Pancreas (tissue), 10 donors: Measurements from ENCODE around the gene COL3A1. TPM values are rescaled to one million over a fixed set of nuclear protein-coding genes. Genes with fewer than 3 reads are reported as not detected.

ENCODE experiments used
- ATAC-seq, 4 donors: fragments of 200-7000 bp; cut with Tn5 transposase; one replicate each; pipeline versions ENCODE4 v1.8.0 to v1.9.1; 2020; ENCODE audit warnings: mild to moderate bottlenecking in 4 of 4, moderate library complexity in 4 of 4
- DNase-seq, 6 donors: peaks; one replicate each; pipeline ENCODE4 v3.0.0-alpha.2; 2020
- FAIRE-seq: peaks from 2 replicates; lab custom pipeline; 2012; peaks lifted over from hg19 to GRCh38; lab: Jason Lieb, UNC
- H3K27ac ChIP-seq, 4 donors: fragments of 200-600 bp; sonication (generic); 1 replicate in 3 of 4; 2 replicates in 1 of 4; pipeline versions ENCODE4 v1.5.0 to v1.8.0; 2020
- H3K27me3 ChIP-seq, 4 donors: fragments of 200-600 bp; one replicate each; pipeline ENCODE4 v1.8.0; 2021
- H3K36me3 ChIP-seq, 3 donors: fragments of 200-600 bp; sonication (generic) in 1 of 3; one replicate each; pipeline versions ENCODE4 v1.5.0 to v1.8.0; 2020 to 2021
- H3K4me1 ChIP-seq, 3 donors: fragments of 200-600 bp; one replicate each; pipeline ENCODE4 v1.8.0; 2021
- H3K4me3 ChIP-seq, 4 donors: fragments of 200-600 bp; sonication (generic) in 2 of 4; one replicate each; pipeline versions ENCODE4 v1.5.0 to v1.8.0; 2020 to 2021
- H3K9me3 ChIP-seq, 4 donors: fragments of 200-600 bp; one replicate each; pipeline ENCODE4 v1.8.0; 2021
- CTCF ChIP-seq, 4 donors: fragments of 200-600 bp; sonication (generic) in 3 of 4; IDR thresholded peaks; one replicate each; pipeline versions ENCODE4 v1.5.0 to v1.8.0; 2021; ENCODE audit warnings: antibody characterized with exemption in 4 of 4
- WGBS, 2 donors: extraction: QIAGEN DNeasy Blood & Tissue Kit; methylation state at CpG; one replicate each; pipeline ENCODE4 v1.1.7; 2013; 5-methylcytosine and 5-hydroxymethylcytosine counted together
- intact Hi-C, 3 donors: fragments of 100-400 bp; cut with DNase I; formaldehyde crosslinking; loops; one replicate each; pipeline versions ENCODE4 v1.11.1 to v1.14.2; 2022
- microRNA-seq, 2 donors: library from miRNA; unstranded; fragments of <30 nt; microRNA quantifications; one replicate each; pipeline versions ENCODE4 to v1.1.0, GENCODE V29; 2019 to 2020
- polyA plus RNA-seq, 2 donors: library from polyadenylated mRNA; stranded (reverse); fragments of 200-250 nt; gene quantifications; one replicate each; pipeline ENCODE4 v1.2.3, GENCODE V29; 2013
- total RNA-seq, 6 donors: library from RNA; stranded (reverse); fragmentation: NEBNext Ultra II Directional in 4 of 6; extraction: Animal tissue kit (Norgen Biotek cat#: 25700) in 4 of 6; gene quantifications; one replicate each; pipeline versions ENCODE4 v1.2.1 to v1.2.4, GENCODE V29; 2021 to 2023
- donor health status: healthy with polysubstance abuse.
- donor health status: DM: no; HTN: no; CAD: no; lungs with moderate emphysema.
- donor health status: DM: no; HTN: no; CAD: no.
- donor health status: control.
- donor health status: control.
- donor health status: Bipolar disorder and iron deficiency.
- donor health status: DM: yes; HTN: yes; CAD: no.
- donor health status: DM: no; HTN: no; CAD: no.
- donor health status: DM: no; HTN: no; CAD: no.
- donor health status: DM: yes; HTN: yes; CAD: no.

The COL3A1 gene
- total and polyA plus RNA-seq, 8 donors: 10.6 to 746 (median 15.3) TPM

DNA sequence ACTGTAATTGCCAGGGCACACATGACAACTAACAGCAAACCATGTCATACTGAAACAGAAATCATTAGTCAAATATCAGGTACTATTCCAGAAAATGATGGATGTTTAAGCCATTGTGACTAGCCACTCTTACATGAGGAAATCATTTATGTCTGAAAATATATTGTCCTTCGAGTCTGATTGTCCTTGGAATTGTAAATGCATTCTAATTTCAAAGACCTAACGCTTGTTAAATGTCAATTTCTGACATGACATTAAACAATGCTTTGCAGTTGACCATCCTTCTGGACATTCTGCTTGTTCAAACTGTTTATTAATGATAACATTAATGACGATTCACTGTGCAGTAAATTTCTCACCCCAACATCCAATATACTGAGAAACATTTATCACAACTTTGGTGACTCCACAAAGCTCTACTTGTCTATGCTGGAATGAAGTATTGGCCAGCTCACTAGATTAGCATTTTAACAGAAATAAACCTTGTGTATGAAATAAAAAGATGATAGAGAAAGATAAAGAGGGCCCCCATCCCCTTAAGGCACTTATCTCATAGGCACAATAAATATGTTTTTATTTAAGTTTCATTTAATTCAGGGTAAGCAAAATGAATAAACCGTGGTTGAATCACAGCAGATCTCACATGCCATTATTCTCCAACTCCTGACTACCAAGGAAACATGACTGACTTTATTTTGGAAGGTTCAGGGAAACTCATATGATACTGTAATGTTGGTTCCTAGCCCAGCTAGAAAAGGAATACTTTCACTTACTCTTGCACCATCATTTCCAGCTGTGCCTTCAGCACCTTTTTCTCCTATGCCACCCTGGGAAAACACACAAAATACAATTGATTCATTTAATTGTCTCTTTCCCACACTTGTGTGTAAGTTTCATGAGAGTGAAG, 82.3 kb downstream of the COL3A1 start:
- H3K36me3 ChIP-seq: no peaks in the 10 kb centered on the region
- no peak for TF ChIP-seq CTCF (IDR thresholded peaks at IDR 0.05)
- peaks cover 0 to 5% (median 0%) of the 10 kb centered on the region in 3 donors for H3K4me1 ChIP-seq
- no peak for DNase-seq
- intact Hi-C loops: no loop called here
- no peaks in the 10 kb centered on the region for H3K27me3 ChIP-seq
- WGBS, 2 donors: 50 to 61% methylated on average over 4 of the region's 4 CpGs
- no peak overlapping the region for H3K4me3 ChIP-seq
- peaks cover 0 to 4% (median 0%) of the 10 kb centered on the region in 4 donors for H3K9me3 ChIP-seq
- ATAC-seq: no peak
- no peak overlapping the region for H3K27ac ChIP-seq
- FAIRE-seq: no peak

DNA sequence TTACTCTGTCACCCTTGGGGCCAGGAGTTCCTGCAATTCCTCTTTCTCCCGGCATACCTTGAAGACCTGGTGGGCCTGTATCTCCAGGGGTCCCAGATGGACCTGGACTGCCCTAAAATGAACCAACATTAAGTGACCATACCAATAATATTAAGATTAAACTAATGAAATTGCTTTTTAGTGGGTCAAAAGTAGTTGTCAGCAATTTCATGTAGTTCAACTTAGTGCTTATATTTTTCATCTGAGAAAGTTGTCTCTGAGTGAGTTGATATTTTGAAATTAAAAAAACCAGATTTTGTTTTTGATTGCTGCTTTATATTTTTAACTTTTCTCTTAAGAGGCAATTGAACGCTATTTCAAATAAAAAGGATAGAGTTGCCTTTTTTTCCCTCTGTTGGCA, 83.1 kb downstream of the COL3A1 start:
- WGBS, 2 donors: 96% methylated on average over 2 of the region's 2 CpGs
- intact Hi-C loops: no loop called here

GRCh38 chr2:189060096-189060642, 86.0 kb downstream of the COL3A1 start:
- TF ChIP-seq CTCF (IDR thresholded peaks at IDR 0.05): no peak
- intact Hi-C loops: no loop called here
- WGBS, 2 donors: 10 to 12% methylated on average over 1 of the region's 1 CpG
- no peaks in the 10 kb centered on the region for H3K36me3 ChIP-seq
- H3K9me3 ChIP-seq: peaks cover 0 to 4% (median 0%) of the 10 kb centered on the region in 4 donors
- no peak overlapping the region for H3K4me3 ChIP-seq
- ATAC-seq (peak in 3 of 4 donors; percentile 44 to 72 (median 45)), DNase-seq (no peak), FAIRE-seq (no peak)
- H3K4me1 ChIP-seq: peaks cover 0 to 5% (median 0%) of the 10 kb centered on the region in 3 donors
- H3K27ac ChIP-seq: no peak overlapping the region
- no peaks in the 10 kb centered on the region for H3K27me3 ChIP-seq

More for the DNA sequence above, 83.1 kb downstream of the COL3A1 start:
- FAIRE-seq: no peak
- TF ChIP-seq CTCF (IDR thresholded peaks at IDR 0.05): no peak
- H3K27me3 ChIP-seq: no peaks in the 10 kb centered on the region
- no peak for ATAC-seq
- DNase-seq: no peak
- H3K27ac ChIP-seq: no peak overlapping the region
- H3K36me3 ChIP-seq: no peaks in the 10 kb centered on the region
- peaks cover 0 to 4% (median 0%) of the 10 kb centered on the region in 4 donors for H3K9me3 ChIP-seq
- H3K4me1 ChIP-seq: peaks cover 0 to 5% (median 0%) of the 10 kb centered on the region in 3 donors
- H3K4me3 ChIP-seq: no peak overlapping the region

Small RNA genes within 50 kb of the gene (microRNA-seq; reads per million reads assigned to microRNA genes)
- gene MIR1245A (0 reads per million in 2 donors), gene MIR1245B (0 reads per million in 2 donors), gene MIR3606 (0 to 1.8 reads per million in 2 donors)

Other genes starting within 250 kb of the COL3A1 start
- gene COL5A2, start 205.4 kb downstream of the COL3A1 start, total RNA-seq: 10 to 100 TPM in 2 of 6 donors, 1 to 10 TPM in 4; 1.9 to 43.3 (median 6.1) TPM
- 1 to 10 TPM; 2.2 to 3.4 TPM for gene COL5A2, start 205.4 kb downstream of the COL3A1 start, polyA plus RNA-seq